ENCODE measurements around the gene RASA2.

DNA sequence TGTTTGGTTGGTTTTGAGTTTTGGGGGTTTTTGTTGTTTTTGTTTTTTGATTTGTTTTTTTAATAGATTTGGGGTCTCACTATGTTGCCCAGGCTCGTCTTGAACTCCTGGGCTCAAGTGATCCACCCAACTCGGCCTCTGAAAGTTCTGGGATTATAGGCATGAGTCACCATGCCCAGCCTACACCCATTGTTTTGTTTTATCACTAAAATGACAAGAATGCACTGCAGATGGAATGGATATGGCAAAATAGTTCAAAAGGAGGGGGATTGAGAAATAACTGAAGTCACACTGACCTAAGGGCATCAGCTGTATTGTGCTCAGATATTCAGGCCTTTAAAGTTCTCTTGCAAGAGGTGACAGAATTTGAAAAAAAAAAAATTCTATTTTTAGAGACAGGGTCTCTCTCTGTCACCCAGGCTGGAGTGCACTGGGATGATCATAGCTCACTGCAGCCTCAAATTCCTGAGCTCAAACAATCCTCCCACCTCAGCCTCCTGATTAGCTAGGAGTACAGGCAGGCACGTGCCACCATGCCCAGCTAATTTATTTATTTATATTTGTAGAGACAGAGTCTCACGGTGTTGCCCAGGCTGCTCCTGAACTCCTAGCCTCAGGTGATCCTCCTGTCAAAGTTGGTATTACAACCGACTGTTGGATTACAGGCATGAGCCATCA lies 4.4 kb upstream of the RASA2 start:
- TF ChIP-seq, protein P1, sequence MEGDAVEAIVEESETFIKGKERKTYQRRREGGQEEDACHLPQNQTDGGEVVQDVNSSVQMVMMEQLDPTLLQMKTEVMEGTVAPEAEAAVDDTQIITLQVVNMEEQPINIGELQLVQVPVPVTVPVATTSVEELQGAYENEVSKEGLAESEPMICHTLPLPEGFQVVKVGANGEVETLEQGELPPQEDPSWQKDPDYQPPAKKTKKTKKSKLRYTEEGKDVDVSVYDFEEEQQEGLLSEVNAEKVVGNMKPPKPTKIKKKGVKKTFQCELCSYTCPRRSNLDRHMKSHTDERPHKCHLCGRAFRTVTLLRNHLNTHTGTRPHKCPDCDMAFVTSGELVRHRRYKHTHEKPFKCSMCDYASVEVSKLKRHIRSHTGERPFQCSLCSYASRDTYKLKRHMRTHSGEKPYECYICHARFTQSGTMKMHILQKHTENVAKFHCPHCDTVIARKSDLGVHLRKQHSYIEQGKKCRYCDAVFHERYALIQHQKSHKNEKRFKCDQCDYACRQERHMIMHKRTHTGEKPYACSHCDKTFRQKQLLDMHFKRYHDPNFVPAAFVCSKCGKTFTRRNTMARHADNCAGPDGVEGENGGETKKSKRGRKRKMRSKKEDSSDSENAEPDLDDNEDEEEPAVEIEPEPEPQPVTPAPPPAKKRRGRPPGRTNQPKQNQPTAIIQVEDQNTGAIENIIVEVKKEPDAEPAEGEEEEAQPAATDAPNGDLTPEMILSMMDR (conservative IDR thresholded peaks at IDR 0.05): no peak
- no peak for TF ChIP-seq EZH2 (IDR thresholded peaks at IDR 0.05; ENCODE audit: low read depth)

Measured in PC-9 (cell line).